Erythroblast (primary cell): ENCODE data around the gene CKMT2.

Source experiments
- GATA1 ChIP-seq: IDR thresholded peaks from 2 replicates; pipeline ENCODE4 v1.6.1; 2011; ENCODE audit warnings: low read depth, mild to moderate bottlenecking, control low read depth, low read length, moderate library complexity
- POLR2A ChIP-seq: IDR thresholded peaks from 2 replicates; pipeline ENCODE4 v1.6.1; 2011; ENCODE audit warnings: mild to moderate bottlenecking, low read length

- TF ChIP-seq POLR2A (no peak), GATA1 (no peak)
Observed at GRCh38 chr5:81204205-81204604, 28.9 kb upstream of the CKMT2 start.
